Left ventricle myocardium superior (tissue), 1 donor: ENCODE measurements around the gene PSMD1. TPM values are rescaled to one million over a fixed set of nuclear protein-coding genes. Genes with fewer than 3 reads are reported as not detected.
"Not testable (repeated sequence)": the region's sequence is repeated elsewhere in the genome, so short reads cannot be mapped to it uniquely, and the experiment has no call there.

ENCODE experiments used
- ATAC-seq: fragments of 200-7000 bp; cut with Tn5 transposase; one replicate; pipeline ENCODE4 v1.9.1; 2020; ENCODE audit warnings: mild to moderate bottlenecking, moderate library complexity
- DNase-seq: peaks from one replicate; pipeline ENCODE4 v3.0.0-alpha.2; 2020
- intact Hi-C: fragments of 100-400 bp; cut with micrococcal nuclease; formaldehyde crosslinking; loops from one replicate; pipeline ENCODE4 v1.11.0; 2022
- total RNA-seq: library from RNA; stranded (reverse); fragmentation: NEBNext Ultra II Directional; extraction: Animal tissue kit (Norgen Biotek cat#: 25700); gene quantifications from one replicate; pipeline ENCODE4 v1.2.1, GENCODE V29; 2021
- donor health status: DM: no; HTN: yes; CAD: no; lungs with severe emphysema.

The PSMD1 gene
- total RNA-seq, 1 donor from 2014 or later = 73.4 TPM

DNA sequence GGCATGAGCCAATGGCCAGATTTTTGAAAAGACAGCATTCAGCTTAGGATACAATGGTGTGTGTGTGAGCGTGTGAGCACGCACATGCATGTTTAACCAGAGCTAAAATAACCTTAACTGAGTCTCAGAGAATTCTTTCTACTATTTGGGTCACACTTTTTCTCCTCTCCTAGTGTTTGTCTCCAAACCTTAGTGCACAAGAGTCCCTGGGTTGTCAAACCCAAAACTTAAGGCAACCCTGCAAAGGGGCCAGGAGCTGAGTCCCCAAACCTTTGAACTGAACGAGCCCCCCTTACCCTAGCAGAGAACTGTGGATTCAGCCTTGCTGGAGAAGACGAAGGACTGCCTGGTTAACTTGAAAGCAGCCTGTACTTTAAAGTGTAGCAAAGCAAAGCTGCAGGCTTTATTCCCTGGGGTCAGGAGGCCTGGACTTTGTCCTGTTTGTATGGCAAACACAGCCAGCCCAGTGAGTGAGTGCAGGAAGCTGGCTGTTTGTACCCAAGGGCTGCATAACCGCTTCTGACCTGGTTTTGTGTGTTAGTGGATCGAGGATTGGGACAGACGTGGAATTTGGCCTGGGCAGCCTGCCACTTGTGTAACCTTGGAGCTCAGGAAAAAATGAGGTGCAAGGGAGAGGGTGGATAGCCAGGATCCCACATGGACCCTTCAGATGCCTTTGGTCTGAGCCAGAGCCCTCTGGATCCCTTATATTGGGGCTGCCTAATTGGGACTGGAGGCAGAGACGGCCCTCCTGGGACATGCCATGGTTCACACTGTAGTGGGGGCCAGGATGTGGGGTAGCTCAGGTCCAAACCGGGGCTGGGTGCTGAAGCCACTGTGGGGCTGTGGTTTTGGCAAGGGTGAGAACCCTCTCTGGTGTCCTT is 6.4 kb upstream of the PSMD1 start:
- DNase-seq (no peak), ATAC-seq (no peak)
- intact Hi-C loops = no loop called here

DNA sequence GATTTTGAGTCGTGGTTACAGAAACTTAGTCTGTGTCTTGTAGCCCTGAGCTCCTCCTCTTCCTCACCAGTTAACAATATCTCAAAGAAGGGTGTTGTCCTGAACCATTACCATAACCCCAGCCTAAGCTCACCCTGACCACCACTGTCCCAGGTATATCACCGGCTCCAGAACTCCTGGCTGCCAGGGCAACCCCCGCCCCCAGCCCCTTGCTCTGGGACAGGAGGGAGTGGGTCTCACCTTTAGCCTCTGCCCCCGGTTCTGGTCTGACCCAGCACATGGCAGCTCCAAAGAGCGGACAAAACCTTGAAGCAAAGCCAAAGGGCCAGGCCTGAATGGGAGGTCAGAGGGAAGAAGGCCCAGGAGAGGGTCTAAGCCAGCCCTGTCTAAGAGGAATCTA is 5.6 kb upstream of the PSMD1 start:
- intact Hi-C loops = no loop called here
- DNase-seq = no peak
- no peak for ATAC-seq

DNA sequence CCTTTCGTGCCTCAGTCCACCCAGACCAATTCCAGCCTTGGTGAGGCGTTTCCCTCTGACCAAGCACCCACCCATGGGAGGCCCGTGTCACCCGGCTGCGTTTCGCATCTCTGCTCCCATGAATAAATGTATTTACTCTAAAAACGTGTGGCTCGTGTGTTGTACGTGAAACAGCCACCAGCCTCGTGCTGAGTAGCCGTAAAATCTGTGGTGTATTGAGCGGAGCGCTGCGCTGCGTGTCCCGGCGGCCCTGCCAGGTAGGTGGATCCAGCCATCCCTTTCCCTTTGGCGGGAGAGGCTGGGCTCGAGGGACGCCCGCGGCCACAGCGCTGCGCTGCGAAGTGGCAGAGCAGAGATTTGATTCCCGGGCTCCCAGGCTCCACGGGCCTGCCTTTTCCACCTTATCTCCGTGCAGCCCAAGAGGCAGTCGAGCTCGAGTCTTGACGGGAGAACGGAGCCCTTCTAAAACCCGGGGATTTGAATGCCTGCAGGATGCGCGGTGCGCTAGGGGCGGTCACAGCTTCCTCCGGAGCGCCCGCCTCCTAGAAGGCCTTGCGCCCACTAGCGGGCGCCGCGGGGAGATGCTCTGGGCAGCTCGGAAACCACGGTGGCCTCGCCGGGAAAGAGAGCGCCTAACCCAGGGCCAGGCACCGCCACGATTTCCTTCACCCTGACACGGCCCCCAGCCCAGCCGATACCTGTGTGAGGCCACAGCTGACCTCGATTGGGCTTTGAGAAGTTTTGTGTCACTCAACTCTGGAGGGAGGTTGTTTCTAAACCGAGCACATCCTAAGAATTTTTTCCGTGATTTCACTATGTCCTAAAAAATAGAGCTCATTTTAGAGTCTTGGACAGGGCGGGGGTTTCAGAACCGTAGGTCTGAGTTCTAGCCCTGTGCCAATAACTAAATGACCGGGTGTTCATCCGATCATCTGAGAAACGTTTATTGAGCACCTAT is 3.9 kb upstream of the PSMD1 start:
- intact Hi-C loops = no loop called here

DNA sequence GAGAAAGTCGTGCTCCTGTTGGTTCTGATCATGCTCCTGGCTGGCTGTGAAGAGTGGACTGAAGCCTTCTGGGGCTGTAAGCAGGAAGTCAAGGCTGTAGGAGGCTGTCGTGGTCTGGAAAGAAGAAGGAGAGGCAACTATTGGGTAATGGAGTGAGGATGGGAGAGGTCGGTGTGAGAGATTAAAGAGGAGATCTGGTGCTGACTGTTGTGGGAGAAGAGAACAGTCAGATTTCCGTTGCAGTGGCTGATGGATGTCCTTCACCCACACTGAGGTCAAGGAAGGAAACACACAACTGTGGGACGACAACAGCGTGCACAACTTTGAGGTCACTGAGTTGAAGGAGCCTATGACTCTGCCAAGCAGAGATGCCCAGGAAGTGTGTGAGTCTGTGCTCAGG is 2.8 kb upstream of the PSMD1 start:
- no peak for DNase-seq
- intact Hi-C loops = no loop called here
- ATAC-seq = no peak

More for the DNA sequence above, 3.9 kb upstream of the PSMD1 start:
- ATAC-seq (peak; percentile 81), DNase-seq (peak; percentile 90)

DNA sequence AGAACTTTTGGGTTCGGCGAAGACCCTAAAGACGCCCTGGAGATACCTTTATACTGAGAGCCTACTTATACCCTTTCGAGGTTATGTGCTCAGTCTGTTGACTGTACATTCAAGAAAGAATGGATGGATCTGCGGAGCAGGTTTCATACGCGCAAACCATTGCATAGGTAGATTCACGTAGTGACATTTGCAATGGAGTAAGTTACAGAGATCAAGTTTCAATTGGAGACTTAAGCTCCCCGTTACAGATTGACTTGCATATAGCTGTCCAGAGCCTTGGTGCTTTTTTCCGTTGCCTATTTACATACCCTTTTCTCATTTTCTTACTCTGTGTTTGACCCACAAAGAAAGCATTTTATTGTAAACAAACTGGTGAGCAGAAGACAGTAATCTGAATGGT is 923 bp downstream of the PSMD1 start:
- ATAC-seq (no peak), DNase-seq (no peak)
- intact Hi-C loops = no loop called here

DNA sequence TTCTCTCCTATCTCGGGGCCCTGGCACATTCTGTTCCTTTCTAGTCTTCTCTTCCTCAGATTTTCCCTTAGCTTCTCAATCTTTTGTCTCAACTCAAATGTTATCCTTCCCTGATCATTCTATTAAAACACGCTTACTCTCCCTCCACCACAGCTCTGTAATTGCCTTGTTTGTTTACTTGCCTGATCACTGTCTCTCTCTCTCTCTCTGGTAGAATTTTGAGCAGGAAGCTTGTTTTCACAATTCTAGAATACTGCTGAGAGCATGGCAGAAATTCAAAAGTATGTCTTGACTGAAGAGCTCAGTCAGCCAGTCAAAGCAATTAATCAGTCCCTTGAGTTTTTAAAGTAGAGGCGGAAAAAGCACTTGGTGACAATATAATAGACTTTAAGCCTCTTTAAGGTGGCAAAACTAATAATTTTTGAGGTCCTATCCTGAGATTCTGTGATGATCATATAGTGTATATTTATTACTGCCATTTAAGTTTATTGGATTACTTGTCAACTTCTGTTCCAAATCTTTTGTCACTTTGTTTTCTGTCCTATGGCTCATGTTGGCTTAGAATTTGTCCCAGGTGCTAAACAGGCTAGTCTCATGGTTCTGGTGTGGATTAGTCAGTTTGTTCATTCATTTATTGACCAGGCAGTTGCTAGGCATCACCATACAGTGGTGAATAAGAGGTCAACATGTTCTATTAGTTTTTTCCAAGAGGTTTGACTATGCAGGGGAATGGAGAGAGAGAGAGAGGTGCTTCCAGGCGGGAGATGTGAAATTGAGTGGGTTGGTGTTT is 2.3 kb downstream of the PSMD1 start:
- DNase-seq (no peak), ATAC-seq (no peak)
- intact Hi-C loops = no loop called here

DNA sequence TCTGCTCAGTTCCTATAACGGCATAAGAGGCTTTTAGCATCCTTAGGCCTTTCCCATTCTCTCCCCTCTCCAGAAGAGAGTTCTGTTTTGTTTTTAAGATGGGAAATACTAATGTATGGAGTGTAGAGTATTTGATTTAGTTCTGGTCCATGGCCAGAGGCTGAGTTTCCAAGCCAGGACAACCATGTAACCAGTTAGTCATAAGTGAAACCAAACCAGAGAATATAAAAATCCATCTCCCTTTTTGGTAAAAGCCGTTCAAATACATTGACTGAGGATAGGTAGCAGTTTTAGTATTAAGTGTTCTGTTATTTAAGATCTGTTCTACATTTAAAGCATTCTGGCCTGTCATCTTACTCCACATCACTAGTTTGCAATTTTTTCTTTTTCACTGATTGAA is 3.1 kb downstream of the PSMD1 start:
- no peak for DNase-seq
- intact Hi-C loops = no loop called here
- no peak for ATAC-seq

DNA sequence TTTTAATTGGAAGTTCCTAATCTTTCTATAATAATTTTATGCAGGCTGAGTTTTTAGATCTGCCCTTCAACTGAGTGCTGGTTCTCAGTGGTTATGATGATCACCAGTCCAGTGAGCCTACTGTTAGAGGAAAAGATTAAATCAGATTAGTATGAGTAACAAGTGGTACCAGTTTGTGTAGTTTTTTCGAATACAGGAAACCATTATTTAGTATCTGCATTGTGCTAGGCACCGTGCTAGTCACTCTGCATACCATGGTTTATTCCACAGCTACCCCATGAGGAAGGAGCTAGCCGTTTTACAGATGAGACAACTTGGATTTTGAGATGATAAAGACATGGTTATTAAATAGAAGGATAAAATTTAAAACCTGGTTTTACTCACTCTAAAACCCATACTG is 6.1 kb downstream of the PSMD1 start:
- ATAC-seq = no peak
- no peak for DNase-seq
- intact Hi-C loops = no loop called here

DNA sequence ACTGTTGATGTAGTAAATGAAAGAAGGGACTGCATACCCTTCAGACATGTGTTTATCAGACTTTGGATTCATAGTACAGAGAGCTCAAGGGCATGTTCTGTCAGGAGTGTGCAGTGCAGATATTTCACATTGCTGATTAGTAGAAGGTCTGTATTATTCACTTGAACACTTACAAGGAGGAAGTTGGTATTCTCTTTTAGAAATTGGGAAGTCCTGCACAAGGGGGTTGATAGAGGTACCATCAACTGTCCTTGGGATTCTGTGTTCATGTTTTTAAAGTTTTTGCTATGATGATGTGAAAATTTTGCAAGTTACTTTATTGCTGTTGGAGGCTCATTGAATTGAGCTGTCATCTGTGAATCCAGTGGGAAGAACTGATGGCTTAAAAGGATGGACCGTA is 6.7 kb downstream of the PSMD1 start:
- ATAC-seq (no peak), DNase-seq (no peak)
- intact Hi-C loops = no loop called here

DNA sequence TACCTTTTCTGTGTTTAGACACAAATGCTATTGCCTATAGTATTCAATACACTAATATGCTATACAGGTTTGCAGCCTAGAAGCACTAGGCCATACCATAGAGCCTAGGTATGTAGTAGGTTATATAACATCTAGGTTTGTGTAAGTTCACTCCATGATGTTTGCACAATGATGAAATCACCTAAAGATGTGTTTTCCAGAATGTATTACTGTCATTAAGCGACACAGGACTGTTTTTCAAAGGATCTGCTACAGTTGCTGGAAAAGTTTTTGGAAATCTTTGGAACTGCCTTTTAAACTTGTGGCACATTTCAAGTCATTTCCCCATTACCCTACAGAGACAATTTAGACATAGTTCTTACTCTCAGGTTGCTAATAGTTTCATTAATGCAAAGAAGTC is 9.3 kb downstream of the PSMD1 start:
- intact Hi-C loops = no loop called here
- no peak for ATAC-seq
- no peak for DNase-seq

DNA sequence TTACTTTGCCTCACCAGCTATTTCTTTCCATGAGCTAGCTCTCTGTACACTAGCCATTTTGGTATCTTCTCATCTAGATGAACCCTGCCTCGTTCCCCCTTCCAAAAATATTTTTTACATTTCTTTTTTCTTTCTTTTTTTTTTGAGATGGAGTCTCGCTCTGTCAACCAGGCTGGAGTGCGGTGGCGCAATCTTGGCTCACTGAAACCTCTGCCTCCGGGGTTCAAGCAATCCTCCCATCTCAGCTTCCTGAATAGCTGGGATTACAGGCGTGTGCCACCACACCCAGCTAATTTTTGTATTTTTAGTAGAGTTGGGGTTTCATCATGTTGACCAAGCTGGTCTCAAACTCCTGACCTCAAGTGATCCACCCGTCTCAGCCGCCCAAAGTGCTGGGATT is 10.9 kb downstream of the PSMD1 start:
- intact Hi-C loops = not testable (repeated sequence)

DNA sequence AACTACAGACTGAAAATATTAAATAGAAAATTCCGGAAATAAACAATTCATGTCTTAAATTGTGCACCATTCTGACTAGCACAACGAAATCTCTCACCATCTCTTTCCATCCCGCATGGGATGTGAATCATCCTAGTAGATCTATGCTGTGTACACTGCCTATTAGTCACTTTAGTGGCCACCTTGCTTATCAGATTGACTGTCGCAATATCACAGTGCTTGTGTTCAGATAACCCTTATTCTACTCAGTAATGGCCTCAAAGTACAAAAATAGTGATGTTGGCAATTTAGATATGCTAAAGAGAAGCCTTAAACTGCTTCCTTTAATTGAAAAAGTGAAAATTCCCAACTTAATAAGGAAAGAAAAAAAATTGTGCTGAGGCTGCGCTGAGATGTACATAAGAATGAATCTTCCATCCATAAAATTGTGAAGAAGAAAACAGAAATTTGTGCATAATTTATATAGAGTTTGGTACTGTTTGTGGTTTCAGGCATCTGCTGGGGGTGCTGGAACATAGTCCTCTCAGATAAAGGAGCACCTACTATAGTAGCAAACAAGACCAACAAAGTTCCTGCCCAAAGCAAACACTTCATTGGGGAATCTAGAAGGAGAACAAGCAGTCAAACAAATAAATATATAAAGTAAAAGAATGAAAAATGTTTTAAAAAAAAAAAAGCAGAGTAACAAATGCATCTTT is 12.0 kb downstream of the PSMD1 start:
- intact Hi-C loops = no loop called here
- DNase-seq = no peak

More for the DNA sequence above, 10.9 kb downstream of the PSMD1 start:
- DNase-seq, ATAC-seq: not testable (repeated sequence)

DNA sequence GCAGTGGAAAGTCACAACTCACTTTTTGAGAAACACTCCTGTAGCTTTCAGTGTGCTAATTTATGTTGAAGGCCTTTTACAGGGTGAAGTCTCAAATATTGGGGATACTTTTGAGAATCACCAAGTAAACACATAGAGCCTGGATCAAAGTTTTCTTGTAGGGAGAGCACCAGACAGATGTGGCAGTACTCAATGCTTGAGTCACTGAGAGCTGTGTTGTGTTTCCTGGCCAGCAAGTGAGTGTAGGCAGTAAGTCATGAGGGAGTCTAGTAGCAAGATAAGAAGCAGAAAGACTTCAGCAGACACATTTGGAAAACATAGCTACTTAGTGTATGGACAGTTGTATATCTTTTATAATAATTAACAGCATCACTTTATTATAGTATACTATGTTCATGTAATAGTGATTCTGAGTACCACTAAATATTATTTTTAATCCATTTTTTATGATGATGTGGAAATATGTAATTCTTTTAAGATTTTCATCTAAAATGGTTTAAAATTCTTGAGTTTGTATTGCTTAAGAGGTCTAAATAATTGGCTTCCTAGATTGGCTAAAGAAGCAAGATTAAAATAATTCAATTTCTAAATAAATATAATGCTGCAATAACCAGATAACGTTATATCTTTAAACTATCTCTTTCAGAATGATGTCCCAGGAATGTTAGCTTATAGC is 12.8 kb downstream of the PSMD1 start:
- DNase-seq = no peak
- intact Hi-C loops = no loop called here
- no peak for ATAC-seq

More for the DNA sequence above, 12.0 kb downstream of the PSMD1 start:
- ATAC-seq = no peak

DNA sequence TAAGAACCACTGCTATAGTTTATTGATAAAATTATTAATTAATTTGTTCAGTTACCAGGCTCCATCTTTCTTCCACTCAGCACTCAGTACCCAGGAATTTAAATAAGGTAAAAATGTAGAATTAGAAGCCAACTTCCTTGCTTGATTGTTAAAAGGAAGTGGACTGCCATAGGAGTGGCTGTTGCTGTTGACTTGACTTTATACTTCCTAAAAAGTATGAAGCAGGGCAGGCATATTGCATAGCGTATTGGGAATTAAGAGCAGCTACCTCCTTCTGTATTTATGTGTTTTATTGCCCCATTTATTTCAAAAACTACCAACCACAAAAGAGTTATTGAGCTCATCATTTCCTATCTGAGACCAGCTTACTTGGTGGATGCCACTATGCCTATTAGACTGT is 27.9 kb downstream of the PSMD1 start:
- intact Hi-C loops = no loop called here
- DNase-seq (no peak), ATAC-seq (no peak)

DNA sequence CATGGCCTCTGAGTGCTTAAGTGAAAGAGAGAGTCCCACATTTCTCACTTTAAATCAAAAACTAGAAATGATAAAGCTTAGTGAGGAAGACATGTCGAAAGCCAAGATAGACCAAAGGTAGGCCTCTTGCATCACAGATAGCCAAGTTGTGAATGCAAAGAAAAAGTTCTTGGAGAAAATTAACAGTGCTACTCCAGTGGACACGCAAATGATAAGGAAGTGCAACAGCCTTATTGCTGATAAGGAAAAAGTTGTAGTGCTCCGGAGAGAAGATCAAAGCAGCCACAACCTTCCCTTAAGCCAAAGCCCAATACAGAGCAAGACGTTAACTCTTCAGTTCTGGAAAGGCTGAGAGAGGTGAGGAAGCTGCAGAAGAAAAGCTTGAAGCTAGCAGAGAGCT is 32.1 kb downstream of the PSMD1 start:
- DNase-seq (no peak), ATAC-seq (no peak)

DNA sequence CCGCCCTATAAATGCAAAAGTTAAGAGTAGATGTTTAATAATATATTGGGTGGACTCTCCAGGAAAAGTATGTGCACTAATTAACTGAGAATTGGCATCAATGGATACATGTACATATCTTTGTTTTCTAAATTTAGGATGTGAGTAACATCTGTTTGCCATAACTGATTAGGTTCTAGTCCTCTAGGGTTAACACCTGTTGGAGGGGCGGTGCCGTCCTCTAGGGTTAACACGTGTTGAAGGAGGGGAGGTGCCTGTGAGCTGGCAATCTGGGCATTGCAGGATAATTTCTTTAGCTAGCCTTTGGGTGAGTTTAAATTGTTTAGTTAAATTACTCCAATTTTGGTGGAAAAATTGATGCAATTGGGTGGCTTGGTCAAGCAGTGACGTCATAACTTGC is 37.3 kb downstream of the PSMD1 start:
- ATAC-seq = no peak
- DNase-seq = no peak
- intact Hi-C loops = no loop called here

More for the DNA sequence above, 32.1 kb downstream of the PSMD1 start:
- intact Hi-C loops = no loop called here

DNA sequence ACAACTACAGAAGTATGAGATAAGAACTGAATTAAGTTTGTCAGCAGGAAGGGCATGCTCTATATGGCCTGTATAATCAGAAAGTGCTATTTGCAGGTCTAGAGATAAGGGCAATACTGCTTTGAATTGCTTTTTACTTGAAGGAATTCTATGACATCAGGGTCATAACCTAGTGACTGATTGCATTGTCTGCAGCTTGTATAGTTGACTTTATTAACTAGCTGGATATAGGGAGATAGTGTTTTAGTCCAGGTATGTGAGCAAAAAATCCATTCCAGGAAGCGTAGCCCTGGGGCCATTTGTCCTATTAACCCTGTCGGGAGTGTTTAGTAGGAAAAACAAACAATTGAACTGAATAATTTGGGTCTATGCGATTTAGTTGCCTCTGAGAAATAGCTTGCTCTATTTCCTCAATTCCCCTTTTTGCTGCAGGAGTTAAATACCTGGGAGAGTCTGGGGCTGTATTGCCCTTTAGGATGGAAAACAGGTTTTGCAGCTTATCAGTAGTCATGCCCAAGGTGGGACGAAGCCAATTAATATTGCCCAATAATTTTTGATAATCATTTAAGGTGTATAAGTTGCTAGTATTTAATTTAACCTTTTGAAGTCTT is 38.2 kb downstream of the PSMD1 start:
- intact Hi-C loops = no loop called here
- ATAC-seq (no peak), DNase-seq (no peak)

DNA sequence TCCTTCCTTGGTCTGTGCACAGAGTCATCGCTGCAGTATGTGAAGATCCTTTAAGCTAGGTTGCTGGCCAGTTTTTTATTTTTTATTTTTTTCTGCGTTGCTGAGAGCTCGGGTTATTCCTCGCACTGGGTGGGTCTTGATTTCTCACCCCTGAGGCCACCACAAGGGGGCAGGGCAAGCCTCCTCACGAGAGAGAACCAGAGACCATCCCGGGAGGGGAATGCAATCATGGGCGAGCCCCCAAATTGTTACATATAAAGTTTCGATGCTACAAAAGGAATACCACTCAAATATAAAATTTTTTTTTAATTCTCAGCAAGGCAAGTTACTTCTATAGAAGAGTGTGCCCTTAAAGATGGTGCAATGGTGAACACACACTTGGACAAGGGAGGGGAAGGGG is 43.3 kb downstream of the PSMD1 start:
- ATAC-seq (no peak), DNase-seq (no peak)
- intact Hi-C loops = loop anchor here (10.0 kb wide), 1 partner anchor 355 kb away; no protein-coding TSS in a partner anchor
